SKM-1 treated with dmso at 0.1 percent for 144 hours (cell line): ENCODE data around the gene CHN2.

Experiments used
- DNase-seq: peaks from one replicate; lab custom pipeline; 2025; ENCODE audit not compliant: unreplicated experiment; lab: John Stamatoyannopoulos, UW

CHN2 gene

DNA sequence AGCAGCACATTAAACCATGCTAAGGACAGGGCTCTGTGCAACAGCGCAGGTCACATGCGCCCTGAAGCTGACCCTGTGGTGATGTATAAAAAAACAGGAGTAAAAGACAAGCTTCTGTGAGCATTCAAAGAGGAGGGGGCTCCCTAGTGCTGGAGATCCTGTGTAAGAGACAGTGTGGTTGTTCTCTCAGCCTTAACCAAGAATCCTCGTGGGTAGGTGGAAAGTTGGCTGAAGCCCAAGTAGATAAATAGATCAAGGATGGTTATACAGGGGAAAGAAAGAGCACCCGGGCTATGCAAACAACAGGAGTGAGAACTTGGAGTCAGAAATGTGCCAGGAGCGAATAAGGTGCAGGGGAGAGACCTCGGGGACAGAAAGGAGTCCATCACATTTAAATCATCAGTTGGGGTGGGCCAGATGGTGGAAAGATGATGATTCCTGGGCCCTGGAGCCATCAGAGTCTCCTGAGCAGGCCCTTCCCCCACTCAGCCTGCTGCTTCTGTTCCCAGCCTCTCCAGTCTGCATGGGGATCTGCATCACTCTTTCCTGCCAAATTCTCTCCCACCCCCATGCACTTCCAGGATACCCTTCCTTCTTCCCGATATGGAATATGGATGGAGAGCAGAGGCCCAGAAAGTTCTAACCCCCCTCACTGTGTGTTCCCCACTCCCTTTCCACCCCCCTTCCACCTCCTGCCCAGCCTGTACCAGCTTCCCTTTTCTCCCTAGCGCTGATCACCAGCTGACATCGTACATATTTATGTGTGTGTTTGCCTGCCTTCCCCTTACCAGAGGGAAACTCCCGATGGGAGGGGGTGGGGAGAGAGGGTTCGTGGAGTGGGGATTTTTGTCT is 291.0 kb downstream of the CHN2 start:
- no peak for DNase-seq

DNA sequence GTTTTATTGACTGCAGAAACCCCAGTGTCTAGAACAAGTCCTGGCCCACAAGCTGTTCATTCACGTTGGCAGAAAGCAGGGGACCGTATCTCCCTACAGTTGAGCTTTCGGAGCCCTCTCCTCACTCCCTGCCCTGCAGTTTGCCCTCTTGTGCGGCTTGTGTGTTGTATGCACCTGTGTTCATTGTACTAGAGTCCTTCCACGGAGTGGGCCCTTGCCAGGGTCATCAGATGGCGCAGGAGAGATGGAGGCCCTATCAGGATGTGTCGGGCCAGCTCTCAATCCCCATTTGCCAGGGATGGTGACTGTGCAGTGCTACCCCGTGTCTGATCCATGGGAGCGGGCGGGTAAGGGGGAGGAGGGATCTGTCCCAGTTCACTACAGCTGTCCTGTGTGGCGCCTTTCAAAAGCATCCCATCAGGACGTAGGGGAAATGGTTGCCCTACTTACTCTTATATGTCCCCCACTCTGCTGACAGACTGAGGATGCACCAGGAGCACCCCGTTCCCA is 291.7 kb downstream of the CHN2 start:
- DNase-seq = no peak

DNA sequence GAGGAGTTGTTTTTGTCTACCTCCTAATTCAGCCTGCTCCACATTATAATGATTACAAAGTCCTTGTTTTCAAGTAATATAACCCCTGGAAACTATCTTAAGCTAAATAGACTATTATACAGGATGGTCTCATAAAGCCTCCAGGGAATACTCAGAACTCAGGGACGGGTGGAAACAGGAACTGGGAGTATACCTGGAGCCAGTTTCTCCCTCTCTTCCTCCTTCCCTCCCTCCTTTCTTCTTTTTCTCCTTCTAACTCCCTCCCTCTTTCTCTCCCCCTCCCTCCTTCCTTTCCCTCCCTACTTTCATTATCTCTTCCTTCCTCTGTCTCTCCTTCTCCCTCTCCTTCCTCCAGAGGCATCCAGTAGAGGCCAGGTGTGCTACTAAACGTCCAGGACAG is 292.8 kb downstream of the CHN2 start:
- DNase-seq = no peak

DNA sequence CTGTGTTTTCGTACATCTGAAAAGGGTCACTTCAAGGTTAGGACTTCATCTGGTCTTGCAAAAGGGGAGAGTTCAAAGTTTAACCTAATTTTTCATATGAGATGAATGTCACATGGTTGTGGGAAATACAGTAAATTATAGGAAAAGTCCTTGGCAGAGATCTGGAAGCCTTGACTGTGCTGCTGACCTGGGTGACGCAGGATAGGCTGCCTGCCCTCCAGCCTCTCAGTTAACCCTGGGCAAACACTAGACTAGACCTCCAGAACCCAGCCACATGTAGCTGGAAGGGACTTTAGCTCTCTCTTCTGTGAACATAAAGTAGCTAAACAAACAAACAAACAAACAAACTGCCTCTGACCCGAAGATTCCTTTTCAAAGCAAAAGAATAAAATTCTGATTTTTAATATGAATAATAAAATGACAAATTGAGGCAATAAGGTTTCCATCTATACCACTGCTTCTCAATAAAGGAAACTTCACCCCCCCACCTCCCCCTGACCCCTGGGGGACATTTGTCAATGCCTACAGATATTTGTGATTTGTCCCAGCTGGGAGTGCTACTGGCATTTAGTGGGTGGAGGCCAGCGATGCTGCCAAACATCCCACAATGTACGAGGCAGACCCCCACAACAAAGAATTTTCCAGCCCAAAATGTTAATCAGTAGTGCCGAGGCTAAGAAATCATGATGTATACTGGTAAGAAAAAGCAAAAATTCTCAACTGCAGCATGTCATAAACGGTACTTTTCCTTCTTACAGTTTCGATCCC is 293.8 kb downstream of the CHN2 start:
- no peak for DNase-seq

DNA sequence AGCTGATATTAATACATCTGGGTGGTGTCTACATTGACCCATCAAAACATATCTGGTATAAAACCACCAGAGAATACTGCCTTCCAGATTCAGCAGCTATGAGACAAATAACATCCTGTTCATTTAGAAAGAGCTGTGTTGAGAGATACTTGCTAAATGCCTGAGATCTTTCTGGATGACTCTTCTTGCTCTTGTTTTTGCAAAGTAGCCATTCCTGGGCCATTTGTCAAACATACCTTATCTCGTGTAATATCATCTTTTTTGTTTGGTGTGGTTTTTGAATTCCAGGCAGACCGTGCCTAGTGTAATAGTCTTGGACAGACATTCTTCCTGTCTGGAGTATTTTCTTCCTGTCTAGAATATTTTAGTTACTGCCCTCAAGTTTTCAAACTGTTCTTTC is 294.4 kb downstream of the CHN2 start:
- no peak for DNase-seq

DNA sequence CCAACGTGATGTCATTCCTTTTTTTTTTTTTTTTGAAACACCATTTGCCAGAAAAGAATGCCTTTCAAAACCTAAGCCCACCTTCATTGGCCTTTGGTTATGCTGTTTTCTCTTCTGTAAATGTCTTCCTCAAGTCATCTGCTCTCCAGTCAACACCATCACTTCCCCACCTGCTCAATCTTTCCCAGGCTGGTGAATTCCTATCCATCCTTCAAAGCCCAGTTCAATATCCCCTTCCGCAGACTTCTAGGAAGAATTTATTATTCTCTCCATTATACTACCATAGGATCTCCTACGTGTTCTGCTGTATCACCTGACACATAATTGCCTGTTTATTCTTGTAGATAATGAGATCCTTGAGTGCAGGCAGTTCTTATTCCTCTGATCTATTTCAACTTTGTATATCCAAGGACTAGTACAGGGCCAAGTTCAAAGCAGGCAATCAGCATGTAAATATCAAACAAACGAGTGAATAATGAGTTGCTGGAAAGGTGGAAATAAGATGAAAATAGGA is 295.6 kb downstream of the CHN2 start:
- no peak for DNase-seq

DNA sequence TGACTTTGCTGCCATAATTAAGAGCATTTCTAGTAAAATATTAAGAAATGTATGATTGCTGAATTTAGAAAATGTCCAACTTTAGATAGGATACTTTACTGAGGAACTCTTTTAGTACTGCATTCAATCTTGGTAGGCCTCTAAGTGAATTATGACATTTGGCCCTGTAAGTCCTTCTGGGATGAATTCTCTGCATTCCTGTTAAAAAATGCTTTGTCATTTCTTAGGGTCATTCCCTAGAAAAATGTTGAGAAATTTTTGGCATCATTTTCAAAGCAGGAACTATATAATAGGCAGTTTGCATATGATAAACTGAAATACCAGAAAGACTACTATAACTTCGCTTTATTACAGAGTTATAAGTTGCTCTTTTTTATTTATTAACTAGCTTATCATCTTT is 299.8 kb downstream of the CHN2 start:
- no peak for DNase-seq

DNA sequence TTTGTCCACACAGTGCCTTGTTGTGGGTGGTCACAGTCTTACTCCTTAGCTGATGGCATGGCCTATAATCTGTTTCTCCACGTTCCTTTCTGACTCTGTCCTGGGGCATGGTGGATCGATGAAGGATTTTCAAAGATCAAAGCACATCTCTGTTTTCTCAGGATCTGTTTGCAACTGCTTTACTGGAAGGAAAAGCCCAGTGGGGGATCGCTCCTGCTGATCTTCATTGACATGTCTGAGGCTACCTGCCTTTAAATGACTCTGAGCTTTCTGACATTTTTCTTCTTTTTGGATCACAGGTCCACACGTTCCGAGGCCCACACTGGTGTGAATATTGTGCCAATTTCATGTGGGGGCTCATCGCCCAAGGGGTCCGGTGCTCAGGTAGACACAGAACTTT is 301.1 kb downstream of the CHN2 start:
- no peak for DNase-seq

DNA sequence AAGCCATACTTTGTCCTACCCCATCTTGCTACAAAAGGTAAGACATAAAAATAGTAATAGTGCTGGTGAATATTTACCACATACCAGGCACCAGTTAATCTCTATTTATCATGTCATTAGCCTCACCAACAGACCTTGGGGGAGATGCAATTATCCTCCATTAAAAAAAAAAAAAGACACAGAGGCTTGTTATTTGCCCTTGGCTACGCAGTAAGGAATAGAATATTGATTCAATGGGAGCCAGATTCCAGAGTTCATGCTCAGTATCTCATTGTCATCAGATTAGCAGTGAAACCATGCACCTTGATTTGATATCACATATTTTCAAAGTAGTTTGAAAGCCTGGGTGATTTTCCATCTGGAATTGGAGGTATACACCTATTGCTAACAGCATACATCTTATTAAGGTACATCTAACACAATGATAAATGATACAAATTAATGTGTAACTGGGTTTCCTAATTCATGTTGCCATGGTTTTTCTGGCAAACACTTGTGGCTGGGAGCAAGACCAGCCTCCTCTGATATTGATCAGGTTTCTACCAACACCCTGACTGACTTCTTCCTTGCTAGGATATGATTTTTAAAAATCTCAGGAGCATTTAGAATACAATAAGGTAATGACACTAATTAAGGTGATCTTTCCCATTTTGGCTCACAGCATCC is 301.9 kb downstream of the CHN2 start:
- DNase-seq = no peak

DNA sequence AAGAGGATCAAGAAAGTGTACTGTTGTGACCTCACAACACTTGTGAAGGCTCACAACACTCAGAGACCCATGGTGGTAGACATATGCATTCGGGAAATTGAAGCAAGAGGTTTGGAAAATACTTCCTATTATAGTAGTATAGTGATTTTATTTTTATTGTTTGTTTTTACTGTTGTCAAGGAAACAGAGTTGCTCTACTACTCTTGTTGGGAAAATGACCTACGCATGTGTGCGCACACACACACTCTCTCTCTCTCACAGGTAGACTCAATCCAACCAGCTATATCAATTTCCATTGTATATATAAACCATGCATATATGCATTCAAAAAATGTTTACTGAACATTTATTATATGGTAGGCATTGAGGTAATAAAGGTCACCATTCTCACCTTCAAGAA is 305.4 kb downstream of the CHN2 start:
- DNase-seq = no peak

DNA sequence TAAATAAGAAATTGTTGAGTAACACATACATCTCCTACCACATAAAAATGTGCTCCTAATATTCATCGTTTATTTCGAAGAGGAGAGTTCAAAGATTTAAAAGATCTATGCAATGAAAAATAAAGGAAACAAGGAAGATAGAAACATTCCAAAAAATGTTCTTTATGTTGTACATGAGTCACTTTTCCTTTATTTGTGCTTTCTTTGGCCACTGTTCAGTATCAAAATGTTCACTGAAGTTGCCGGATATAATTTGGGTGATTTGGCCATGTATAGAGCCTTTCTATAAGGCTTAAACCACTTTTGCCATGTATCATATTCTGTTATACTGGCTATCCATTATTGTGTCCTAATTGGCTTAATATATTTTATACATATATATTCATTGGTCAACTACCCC is 306.1 kb downstream of the CHN2 start:
- DNase-seq = no peak

DNA sequence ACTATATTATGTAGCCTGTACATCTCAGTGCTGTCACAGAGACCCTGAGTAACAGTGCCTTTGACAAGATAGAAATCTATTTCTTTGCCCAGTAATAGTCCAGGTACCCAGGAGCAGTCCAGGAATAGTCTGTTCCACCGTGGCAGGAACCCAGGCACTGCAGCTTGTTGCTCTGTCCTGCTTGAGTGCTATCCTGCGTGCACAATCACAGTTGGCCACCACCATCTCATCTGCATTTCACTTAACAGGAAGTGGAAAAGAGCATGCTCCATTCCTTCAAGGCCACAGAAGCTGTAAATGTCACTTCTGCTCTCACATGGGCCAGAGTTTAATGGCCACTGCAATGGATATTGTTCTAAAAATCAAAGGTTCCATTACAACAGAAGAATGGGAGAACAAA is 307.6 kb downstream of the CHN2 start:
- DNase-seq = no peak

DNA sequence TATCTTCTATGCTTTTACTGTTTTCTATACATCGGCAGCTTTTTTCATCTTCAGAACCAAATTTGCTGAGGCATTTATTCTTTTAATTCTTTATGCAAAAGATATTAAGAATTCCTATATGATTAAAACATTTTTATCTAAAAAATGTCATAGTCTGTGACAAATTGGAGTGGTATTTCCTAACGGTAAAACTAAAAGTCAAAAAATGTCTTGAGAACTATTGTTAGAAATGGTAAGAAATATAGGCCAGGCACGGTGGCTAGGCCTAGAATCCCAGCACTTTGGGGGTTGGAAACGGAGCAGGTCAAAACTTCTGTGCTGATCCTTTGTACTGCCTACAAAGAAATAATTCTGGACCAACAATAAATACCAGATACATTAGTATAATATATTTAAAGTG is 311.4 kb downstream of the CHN2 start:
- DNase-seq = no peak

DNA sequence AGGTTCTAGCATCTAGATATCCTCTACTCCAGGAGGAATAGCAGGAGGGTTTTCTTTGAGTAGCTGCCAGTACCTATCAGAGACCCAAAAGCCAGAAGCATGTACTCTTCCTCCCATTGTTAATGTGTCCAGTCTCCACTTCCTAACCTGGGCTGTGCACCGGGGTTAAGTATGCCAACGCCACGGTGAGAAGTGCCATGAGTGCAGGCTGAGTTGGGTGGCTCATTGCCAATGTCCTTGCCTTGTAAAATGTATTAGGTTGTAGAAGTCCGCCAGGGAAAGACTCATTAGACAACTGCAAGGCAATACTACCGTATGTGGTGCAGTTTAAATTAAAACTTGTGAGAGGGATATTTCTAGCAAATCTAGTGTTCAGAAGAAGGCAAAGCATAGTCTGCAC is 314.0 kb downstream of the CHN2 start:
- DNase-seq = no peak

DNA sequence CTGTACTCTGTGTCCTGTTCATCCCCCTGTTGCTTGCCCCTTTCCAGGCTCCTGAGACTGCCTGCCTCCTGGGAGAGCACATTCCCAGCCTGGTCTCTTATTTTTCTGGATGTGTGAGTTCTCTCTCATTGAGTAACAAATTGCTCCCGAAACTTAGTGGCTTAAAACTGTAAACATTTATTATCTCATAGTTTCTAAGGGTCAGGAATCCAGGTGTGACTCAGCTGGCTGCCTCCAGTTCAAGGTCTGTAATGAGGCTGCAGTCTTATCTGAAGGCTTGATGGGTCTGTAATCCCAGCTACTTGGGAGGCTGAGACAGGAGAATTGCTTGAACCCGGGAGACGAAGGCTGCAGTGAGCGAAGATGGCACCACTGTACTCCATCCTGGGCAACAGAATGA is 315.5 kb downstream of the CHN2 start:
- DNase-seq = no peak

DNA sequence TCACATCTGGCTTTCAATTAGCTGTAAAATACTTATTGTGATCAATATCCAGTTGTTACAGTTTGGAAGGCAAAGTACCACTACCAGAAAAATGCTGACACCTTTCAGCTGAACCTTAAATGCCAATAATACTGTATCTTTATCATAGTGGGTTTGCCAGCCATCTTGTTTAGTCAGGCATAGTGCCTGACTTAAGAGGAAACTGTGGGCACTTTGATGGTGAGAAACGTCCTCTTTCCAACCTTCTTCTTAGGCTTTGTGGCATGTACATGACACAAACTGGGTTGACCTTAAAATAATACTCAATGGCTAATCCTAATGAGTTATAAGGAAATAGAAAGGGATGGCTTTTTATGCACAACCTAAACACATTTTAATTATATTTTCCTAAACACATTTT is 316.8 kb downstream of the CHN2 start:
- DNase-seq = no peak

DNA sequence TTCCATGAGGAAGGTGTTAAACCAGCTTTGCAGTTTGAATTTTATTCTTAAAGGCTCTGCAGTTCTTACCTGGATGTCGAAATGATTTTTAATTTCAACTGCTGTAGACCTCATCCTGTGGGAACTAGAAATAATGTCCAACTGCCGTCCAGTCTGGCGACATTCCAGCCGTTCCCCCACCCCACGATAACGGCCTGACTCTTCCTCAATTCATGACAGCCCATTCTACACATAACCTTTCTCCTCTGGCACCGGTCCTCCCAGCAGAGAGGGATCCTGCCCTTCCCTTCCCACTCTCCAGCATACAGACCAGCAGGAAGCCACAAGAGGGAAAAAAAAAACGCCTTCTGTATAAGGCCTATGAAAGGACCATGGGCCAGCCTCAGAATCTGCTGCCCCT is 317.3 kb downstream of the CHN2 start:
- DNase-seq = no peak

DNA sequence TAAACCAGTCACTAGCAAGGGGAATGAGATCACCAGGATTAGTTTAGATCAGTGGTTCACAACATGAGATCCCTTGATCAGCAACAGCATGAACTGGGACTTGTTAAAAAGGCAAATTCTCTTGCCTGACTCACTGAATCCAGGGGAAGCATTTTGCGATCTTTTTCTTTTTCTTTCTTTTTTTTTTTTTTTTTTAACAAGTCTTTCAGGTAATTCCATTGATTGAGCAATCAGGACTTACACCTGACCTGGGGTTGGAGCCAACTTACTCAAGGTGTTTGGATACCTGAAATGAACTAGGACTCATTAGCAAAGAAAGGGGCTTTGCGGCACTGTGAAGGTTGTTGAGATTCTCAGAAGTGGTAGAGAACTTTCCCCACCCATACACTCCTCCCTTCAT is 321.9 kb downstream of the CHN2 start:
- no peak for DNase-seq

DNA sequence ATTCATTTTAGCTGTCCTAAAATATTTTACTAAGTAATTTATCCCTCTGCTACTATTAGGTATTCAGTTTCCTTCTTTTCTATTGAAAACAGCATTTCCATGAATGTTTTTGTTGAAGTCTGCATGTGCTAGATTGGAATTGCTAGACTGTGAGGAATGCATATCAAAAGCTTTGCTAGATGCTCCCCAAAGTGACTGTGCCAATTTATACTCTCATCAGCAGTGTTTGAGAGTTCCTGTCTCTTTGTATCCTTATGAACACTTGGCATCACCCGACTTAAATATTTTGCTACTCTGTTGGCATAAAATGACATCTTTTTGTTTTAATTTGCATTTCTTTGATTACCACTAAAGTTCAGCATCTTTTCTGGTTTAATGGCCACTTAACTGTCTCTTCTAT is 324.0 kb downstream of the CHN2 start:
- DNase-seq = no peak

DNA sequence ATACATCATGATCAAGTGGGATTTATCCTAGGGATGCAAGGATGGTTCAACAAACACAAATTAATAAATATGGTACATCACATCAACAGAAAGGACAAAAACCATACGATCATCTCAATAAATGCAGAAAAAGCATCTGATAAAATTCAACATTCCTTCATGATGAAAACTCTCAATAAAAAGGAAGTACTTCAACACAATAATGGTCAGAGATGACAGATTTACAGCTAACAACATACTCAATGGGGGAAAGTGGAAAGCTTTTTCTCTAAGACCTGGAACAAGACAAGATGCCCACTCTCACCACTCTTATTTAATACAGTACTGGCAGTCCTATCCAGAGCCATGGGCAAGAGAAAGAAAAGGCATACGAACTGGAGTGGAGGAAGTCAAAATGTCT is 329.2 kb downstream of the CHN2 start:
- DNase-seq = no peak

DNA sequence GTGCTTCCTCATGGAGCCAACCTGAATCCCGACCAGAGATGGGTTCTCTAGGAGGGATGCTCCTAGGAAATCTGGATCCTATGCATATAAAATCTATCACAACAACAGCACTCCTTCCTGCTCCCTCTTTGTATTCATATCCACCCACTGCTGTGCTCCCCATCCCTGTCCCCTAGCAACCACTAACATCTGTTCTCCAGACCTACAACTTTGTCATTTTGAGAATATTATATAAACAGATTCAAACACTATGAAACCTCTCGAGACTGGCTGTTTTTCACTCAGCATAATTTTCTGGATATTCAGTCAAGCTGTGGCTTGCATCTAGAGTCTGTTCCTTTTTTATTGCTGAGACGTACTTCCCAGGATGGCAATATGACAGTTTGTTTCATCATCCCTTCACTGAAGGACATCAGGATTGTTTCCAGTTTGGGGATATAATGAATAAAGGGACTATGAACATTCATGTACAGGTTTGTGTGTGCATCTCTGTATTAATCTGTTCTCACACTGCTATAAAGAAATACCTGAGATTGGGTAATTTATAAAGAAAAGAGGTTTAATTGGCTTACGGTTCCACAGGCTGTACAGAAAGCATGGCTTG is 333.0 kb downstream of the CHN2 start:
- DNase-seq = no peak
